Upper lobe of right lung (tissue), 1 donor: ENCODE measurements around the gene SLC30A2. TPM values are rescaled to one million over a fixed set of nuclear protein-coding genes. Genes with fewer than 3 reads are reported as not detected.

Experiments used
- ATAC-seq: fragments of 200-7000 bp; cut with Tn5 transposase; one replicate; pipeline ENCODE4 v1.9.1; 2020; ENCODE audit warnings: mild to moderate bottlenecking, moderate library complexity
- DNase-seq: peaks from one replicate; pipeline ENCODE4 v3.0.0-alpha.2; 2020
- H3K27ac ChIP-seq: fragments of 200-600 bp; one replicate; pipeline ENCODE4 v1.8.0; 2022
- H3K27me3 ChIP-seq: fragments of 200-600 bp; one replicate; pipeline ENCODE4 v1.8.0; 2022; ENCODE audit warnings: mild to moderate bottlenecking
- H3K36me3 ChIP-seq: fragments of 200-600 bp; one replicate; pipeline ENCODE4 v1.8.0; 2022
- H3K4me1 ChIP-seq: fragments of 200-600 bp; one replicate; pipeline ENCODE4 v1.8.0; 2022
- H3K4me3 ChIP-seq: fragments of 200-600 bp; one replicate; pipeline ENCODE4 v1.8.0; 2022; ENCODE audit warnings: mild to moderate bottlenecking
- H3K9me3 ChIP-seq: fragments of 200-600 bp; one replicate; pipeline ENCODE4 v1.8.0; 2022
- CTCF ChIP-seq: fragments of 200-600 bp; IDR thresholded peaks from one replicate; pipeline ENCODE4 v1.8.0; 2022; ENCODE audit warnings: antibody characterized with exemption
- intact Hi-C: fragments of 100-400 bp; cut with DNase I; formaldehyde crosslinking; loops from one replicate; pipeline ENCODE4 v1.11.0; 2022
- total RNA-seq: library from RNA; stranded (reverse); fragmentation: NEBNext Ultra II Directional; extraction: Animal tissue kit (Norgen Biotek cat#: 25700); gene quantifications from one replicate; pipeline ENCODE4 v1.2.1, GENCODE V29; 2021
- donor health status: DM: no; HTN: yes; CAD: no; lungs with severe emphysema.

SLC30A2 gene
- total RNA-seq, 1 donor from 2014 or later = not detected

GRCh38 chr1:26032656-26033357 is 13.1 kb downstream of the SLC30A2 start:
- Histone ChIP-seq H3K9me3 (no peaks in the 10 kb centered on the region), H3K4me3 (no peak overlapping the region), H3K36me3 (no peaks in the 10 kb centered on the region), H3K4me1 (peaks cover 8% of the 10 kb centered on the region), H3K27me3 (no peaks in the 10 kb centered on the region), H3K27ac (no peak overlapping the region)
- no peak for TF ChIP-seq CTCF
- ATAC-seq (no peak), DNase-seq (no peak)
- intact Hi-C loops = no loop called here

- ATAC-seq (no peak), DNase-seq (no peak)
- H3K9me3 ChIP-seq = no peaks in the 10 kb centered on the region
- intact Hi-C loops = no loop called here
- no peaks in the 10 kb centered on the region for H3K36me3 ChIP-seq
- H3K4me1 ChIP-seq = peaks cover 8% of the 10 kb centered on the region
- no peak overlapping the region for H3K4me3 ChIP-seq
- no peak for TF ChIP-seq CTCF
- H3K27ac ChIP-seq = no peak overlapping the region
- no peaks in the 10 kb centered on the region for H3K27me3 ChIP-seq
Observed at GRCh38 chr1:26031611-26032220, 14.2 kb downstream of the SLC30A2 start.

- DNase-seq (no peak), ATAC-seq (no peak)
- Histone ChIP-seq H3K4me1 (peaks cover 6% of the 10 kb centered on the region), H3K27me3 (no peaks in the 10 kb centered on the region), H3K27ac (no peak overlapping the region), H3K9me3 (no peaks in the 10 kb centered on the region), H3K36me3 (no peaks in the 10 kb centered on the region), H3K4me3 (no peak overlapping the region)
- TF ChIP-seq CTCF = no peak
- intact Hi-C loops = no loop called here
Observed at GRCh38 chr1:26031196-26031595, 14.7 kb downstream of the SLC30A2 start.

GRCh38 chr1:26029864-26030481 is 15.9 kb downstream of the SLC30A2 start:
- H3K27ac ChIP-seq = no peak overlapping the region
- TF ChIP-seq CTCF = no peak
- intact Hi-C loops = no loop called here
- H3K27me3 ChIP-seq = no peaks in the 10 kb centered on the region
- H3K4me3 ChIP-seq = no peak overlapping the region
- H3K36me3 ChIP-seq = no peaks in the 10 kb centered on the region
- peaks cover 3% of the 10 kb centered on the region for H3K4me1 ChIP-seq
- no peaks in the 10 kb centered on the region for H3K9me3 ChIP-seq
- ATAC-seq (no peak), DNase-seq (no peak)

GRCh38 chr1:26029054-26029863 is 16.7 kb downstream of the SLC30A2 start:
- no peak for ATAC-seq
- Histone ChIP-seq H3K36me3 (no peaks in the 10 kb centered on the region), H3K4me3 (no peak overlapping the region), H3K27me3 (no peaks in the 10 kb centered on the region), H3K27ac (no peak overlapping the region), H3K4me1 (no peaks in the 10 kb centered on the region), H3K9me3 (no peaks in the 10 kb centered on the region)
- no peak for DNase-seq
- TF ChIP-seq CTCF = no peak
- intact Hi-C loops = no loop called here
